PC-3 (cell line): ENCODE data around the gene RAB34.

Experiments
- CTCF ChIP-seq: fragments of 300-600 bp; sonication (generic); conservative IDR thresholded peaks from 2 replicates; pipeline ENCODE4 v1.5.1; 2017; ENCODE audit warnings: antibody characterized with exemption, low read depth, mild to moderate bottlenecking, low read length
- EZH2 ChIP-seq: fragments of 300-600 bp; sonication (generic); IDR thresholded peaks from one replicate; pipeline ENCODE4 v1.6.1; 2017; ENCODE audit warnings: antibody characterized with exemption, mild to moderate bottlenecking, low read length; ENCODE audit not compliant: unreplicated experiment
- EZH2phosphoT487 ChIP-seq: fragments of 300-600 bp; sonication (generic); IDR thresholded peaks from 2 replicates; pipeline ENCODE4 v1.6.1; 2018; ENCODE audit warnings: mild to moderate bottlenecking, antibody characterized with exemption, low read length, borderline replicate concordance

GRCh38 chr17:28705728-28706334 lies 11.8 kb downstream of the RAB34 start:
- no peak for TF ChIP-seq CTCF
- TF ChIP-seq EZH2, result no peak
- TF ChIP-seq EZH2phosphoT487, result no peak
